HEK293T (cell line): Measurements from ENCODE around the gene OPTC.

Source experiments
- ARNT ChIP-seq: fragments of 450-650 bp; IDR thresholded peaks from 2 replicates; pipeline ENCODE4 v1.6.1; 2017; ENCODE audit warnings: mild to moderate bottlenecking
- BHLHE40 ChIP-seq: fragments of 450-650 bp; IDR thresholded peaks from 2 replicates; pipeline ENCODE4 v1.6.1; 2016; ENCODE audit warnings: mild to moderate bottlenecking, moderate library complexity, borderline replicate concordance
- CTBP1 ChIP-seq: fragments of 450-650 bp; IDR thresholded peaks from 2 replicates; pipeline ENCODE4 v1.6.1; 2016; ENCODE audit warnings: borderline replicate concordance
- FOXA1 ChIP-seq: fragments of 450-650 bp; IDR thresholded peaks from 2 replicates; pipeline ENCODE4 v1.6.1; 2016; ENCODE audit warnings: mild to moderate bottlenecking
- FOXK2 ChIP-seq: fragments of 450-650 bp; IDR thresholded peaks from 2 replicates; pipeline ENCODE4 v1.6.1; 2016; ENCODE audit warnings: mild to moderate bottlenecking
- FOXM1 ChIP-seq: fragments of 450-650 bp; IDR thresholded peaks from 2 replicates; pipeline ENCODE4 v1.6.1; 2017; ENCODE audit warnings: mild to moderate bottlenecking, borderline replicate concordance
- HDGF ChIP-seq: fragments of 450-650 bp; IDR thresholded peaks from 2 replicates; pipeline ENCODE4 v1.6.1; 2017; ENCODE audit warnings: antibody characterized with exemption, borderline replicate concordance
- L3MBTL2 ChIP-seq: fragments of 450-650 bp; conservative IDR thresholded peaks from 2 replicates; pipeline ENCODE4 v1.6.1; 2016; ENCODE audit warnings: mild to moderate bottlenecking
- NFRKB ChIP-seq: fragments of 450-650 bp; IDR thresholded peaks from 2 replicates; pipeline ENCODE4 v1.6.1; 2016; ENCODE audit warnings: mild to moderate bottlenecking, moderate library complexity
- PKNOX1 ChIP-seq: fragments of 450-650 bp; IDR thresholded peaks from 2 replicates; pipeline ENCODE4 v1.6.1; 2016
- SP1 ChIP-seq: fragments of 450-650 bp; IDR thresholded peaks from 2 replicates; pipeline ENCODE4 v1.6.1; 2017
- SUZ12 ChIP-seq: fragments of 450-650 bp; IDR thresholded peaks from 2 replicates; pipeline ENCODE4 v1.6.1; 2016; ENCODE audit warnings: mild to moderate bottlenecking
- TARDBP ChIP-seq: fragments of 450-650 bp; IDR thresholded peaks from 2 replicates; pipeline ENCODE4 v1.6.1; 2016
- ZNF384 ChIP-seq: fragments of 450-650 bp; IDR thresholded peaks from 2 replicates; pipeline ENCODE4 v1.6.1; 2016

DNA sequence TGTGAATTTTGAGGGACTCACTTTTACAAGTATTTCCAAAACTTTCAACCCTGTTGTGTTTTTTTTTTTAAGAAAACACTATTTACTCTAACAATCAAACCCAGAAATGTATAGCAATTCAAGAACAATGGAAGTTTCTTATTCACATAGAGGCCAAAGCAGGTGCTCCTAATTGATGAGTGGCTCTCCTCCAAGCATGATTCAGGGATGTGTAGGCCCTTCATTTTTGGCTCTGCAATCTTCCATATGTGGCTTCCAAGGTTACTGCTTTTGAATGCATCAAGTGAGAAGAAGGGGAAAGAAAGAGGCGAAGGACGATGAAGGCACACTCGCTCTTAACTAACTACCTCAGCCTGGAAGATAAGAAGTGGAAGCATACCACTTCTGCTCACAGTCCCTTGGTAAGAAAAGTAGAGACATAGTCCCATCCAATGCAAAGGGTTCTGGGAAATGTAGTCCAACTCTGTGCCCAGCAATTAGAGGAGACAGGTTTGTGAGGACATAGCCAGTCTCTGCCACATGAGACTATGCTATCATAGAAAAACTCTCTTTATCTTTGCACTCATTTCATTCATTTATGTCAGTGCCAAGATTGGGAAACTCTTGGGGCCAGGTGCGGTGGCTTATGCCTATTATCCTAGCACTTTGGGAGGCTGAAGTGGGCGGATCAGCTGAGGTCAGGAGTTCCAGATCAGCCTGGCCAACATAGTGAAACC is 46.0 kb downstream of the OPTC start:
- no peak for TF ChIP-seq TARDBP
- TF ChIP-seq HDGF, result no peak
- TF ChIP-seq PKNOX1, result no peak
- no peak for TF ChIP-seq FOXK2
- no peak for TF ChIP-seq FOXA1
- TF ChIP-seq BHLHE40, result no peak
- no peak for TF ChIP-seq FOXM1
- TF ChIP-seq ZNF384, result no peak
- TF ChIP-seq ARNT, result no peak
- TF ChIP-seq L3MBTL2, result no peak
- TF ChIP-seq CTBP1, result no peak
- TF ChIP-seq NFRKB, result no peak
- TF ChIP-seq SUZ12, result no peak
- no peak for TF ChIP-seq SP1
